NCI-H446 treated with DMSO at 0.1 percent for 48 hours (cell line): Measurements from ENCODE around the gene ACSF3.

Experiments used
- DNase-seq: peaks from one replicate; lab custom pipeline; 2025; lab: John Stamatoyannopoulos, UW

ACSF3 gene

DNA sequence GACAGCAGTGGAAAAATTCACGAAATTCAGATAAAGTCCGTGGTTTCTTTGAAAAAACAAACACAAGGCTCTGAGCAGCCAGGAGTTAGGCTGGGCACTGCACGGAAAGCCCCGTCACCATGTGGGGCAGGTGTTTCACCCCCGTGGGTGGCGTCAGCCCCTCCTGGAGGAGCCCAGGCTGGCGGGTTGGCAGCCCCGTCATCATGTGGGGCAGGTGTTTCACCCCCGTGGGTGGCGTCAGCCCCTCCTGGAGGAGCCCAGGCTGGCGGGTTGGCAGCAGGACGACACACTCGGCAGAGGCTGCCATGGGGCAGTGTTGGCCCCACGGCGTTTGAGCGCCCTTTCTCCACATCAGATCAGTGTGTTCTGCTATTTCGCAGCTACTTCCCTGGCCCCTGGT lies 38.1 kb downstream of the ACSF3 start:
- no peak for DNase-seq

- no peak for DNase-seq
These were observed 38.7 kb downstream of the ACSF3 start for GRCh38 chr16:89132194-89133005.

GRCh38 chr16:89133457-89134127 lies 39.9 kb downstream of the ACSF3 start:
- DNase-seq, result no peak

- no peak for DNase-seq
These were observed 40.6 kb downstream of the ACSF3 start for GRCh38 chr16:89134269-89134668.

- no peak for DNase-seq
These were observed 41.5 kb downstream of the ACSF3 start for GRCh38 chr16:89135166-89135565.

DNA sequence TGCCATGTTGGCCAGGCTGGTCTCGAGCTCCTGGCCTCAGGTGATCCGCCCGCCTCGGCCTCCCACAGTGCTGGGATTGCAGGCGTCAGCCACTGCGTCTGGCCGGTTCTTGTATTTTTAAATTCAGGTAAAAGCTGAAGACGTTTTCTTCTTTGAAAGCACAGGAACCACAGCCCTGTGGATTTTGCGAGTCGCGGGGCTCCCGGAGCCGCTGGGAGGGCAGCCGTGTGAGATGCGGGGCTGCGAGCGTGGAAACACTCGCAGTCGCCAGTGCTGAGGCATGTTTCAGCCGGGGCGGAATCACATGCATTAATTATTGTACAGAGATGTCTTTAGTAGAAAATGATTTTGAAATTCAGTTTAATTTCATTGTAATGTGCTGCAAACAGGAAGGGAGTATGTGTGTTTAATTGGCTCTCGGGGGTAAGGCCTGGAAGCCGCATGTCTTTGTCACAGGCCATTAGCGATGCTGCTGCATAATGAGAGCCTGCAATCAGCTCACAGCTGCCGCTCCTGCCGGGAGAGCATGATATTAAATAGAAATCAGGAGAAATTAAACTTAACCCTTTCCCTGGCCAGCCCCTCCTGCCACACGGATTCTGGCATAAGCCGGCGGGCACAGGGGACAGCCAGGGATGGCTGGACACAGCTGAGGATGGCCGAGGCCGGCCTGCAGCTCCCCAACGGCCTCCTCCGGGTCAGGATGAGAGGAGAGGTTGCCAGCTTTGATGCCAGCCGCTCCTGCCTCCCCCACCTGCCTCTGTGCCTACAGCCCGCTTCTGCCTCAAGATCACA lies 42.5 kb downstream of the ACSF3 start:
- no peak for DNase-seq

- no peak for DNase-seq
These were observed 43.3 kb downstream of the ACSF3 start for GRCh38 chr16:89136931-89137330.

DNA sequence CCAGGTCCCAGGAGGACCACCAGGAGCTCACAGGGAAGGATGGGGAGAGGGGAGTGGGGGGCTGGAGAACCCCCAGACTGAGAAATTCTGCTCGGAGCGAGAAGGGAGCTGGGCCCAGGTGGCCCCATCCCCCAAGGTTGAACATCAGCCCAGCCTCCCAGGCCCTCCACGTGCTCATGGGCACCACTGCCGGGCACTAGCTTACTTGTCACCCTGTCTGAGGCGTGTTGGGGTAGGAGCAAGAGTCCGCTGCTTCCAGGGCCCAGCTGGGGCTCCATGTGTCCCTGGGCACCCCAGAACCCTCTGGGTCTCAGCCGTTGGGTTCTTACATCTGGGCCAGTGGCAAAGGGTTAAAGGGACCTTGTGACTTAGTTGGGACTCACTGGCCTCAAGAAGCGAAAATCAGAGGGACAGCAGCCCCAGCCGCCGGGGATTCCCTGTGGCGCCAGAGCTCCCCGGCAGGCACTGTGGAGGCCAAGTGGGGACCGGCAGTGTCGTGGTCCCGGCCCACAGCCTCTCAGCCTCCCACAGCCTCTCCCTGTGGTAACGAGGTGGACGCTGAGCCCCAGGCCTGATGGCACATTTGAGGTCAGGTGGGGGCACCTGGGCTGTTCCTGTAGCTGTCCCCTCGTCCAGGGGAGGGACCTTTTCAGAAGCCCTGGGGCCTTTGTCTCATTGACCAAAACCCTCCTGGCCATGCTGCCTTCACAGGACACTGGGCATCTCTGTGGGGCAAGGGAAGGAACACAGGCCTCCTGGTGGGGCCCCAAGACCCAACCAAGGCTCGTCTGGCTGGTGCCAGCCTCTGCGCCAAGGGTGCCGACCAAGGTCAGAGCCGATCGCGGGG lies 44.2 kb downstream of the ACSF3 start:
- no peak for DNase-seq

- no peak for DNase-seq
These were observed 44.8 kb downstream of the ACSF3 start for GRCh38 chr16:89138513-89138795.

DNA sequence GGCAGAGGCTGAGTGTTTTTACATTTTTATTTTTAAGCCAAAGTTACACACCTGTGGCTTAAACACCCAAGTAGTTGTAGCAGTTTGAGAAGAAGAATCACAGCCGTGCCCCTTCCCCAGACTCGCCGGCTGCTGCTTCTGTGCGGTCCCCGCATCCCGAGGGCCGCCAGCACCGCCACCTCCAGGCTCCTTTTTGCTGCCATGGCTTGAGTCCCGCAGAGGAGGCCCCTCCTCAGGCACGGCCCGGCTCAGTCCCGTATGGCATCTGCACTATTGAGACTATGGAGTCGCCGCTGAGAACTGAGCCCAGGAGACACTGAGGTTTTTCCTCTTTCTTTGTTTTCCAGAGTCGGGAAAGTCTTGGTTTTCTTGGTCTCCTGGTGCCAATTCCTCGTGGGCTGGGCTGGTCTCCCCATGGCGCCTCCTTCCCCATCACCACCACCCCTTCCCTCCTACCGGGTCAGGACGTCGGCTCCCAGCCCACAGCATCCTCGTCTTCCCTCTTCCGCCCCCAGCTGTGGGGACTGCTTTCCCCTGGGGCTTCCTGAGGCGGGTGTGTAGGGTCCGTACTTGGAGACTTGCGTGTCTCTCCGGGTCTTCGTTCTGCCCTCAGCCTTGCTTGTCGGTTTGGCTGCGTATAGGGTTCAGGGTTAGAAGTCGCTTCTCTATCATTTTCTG lies 45.3 kb downstream of the ACSF3 start:
- no peak for DNase-seq

GRCh38 chr16:89139907-89140361 lies 46.3 kb downstream of the ACSF3 start:
- DNase-seq, result no peak

GRCh38 chr16:89140401-89140800 lies 46.7 kb downstream of the ACSF3 start:
- DNase-seq, result no peak

DNA sequence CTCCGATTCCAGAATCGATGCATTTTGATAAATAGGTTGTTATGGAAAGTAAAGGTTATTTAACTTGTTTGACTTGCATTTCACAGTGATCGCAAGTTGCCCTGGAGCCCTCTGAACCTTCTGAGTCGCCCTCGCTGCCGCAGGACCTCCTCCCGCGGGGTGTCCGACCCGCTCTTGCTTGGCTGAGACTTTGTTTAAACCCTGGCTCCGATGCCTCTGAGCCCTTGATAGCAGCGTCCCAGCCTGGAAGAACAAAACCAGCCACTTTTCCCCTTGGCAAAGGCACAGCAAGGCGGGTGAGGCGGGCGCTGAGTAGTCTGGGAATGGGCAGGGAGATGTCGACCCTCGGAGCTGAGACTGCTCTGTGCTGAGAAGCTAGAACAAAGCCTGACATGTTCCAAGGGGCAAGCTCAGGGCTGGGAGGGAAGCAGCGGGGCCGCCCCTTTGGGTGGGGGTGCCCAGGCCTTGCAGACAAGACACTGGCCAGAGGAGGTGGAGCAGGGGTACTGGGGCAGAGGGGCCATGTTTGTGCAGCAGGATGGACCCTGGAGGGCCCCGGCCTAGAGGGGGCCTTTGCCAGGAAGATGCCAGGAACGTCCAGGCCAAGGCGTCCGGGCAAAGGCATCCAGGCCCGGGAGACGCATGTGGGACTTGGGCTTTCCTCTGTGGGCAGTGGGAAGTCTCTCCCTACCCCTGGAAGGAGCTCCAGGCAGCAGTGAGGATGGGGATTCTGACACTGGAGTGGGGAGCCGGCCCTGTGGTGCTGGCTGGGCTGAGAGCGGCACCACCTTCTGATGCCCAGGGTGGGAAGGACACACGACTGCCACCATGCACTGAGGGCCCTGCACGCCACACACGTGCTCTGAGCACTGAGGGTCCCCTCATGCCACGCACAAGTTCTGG lies 47.6 kb downstream of the ACSF3 start:
- DNase-seq, result no peak

GRCh38 chr16:89141884-89142267 lies 48.2 kb downstream of the ACSF3 start:
- no peak for DNase-seq

GRCh38 chr16:89142474-89143195 lies 49.0 kb downstream of the ACSF3 start:
- DNase-seq, result no peak

GRCh38 chr16:89143201-89143741 lies 49.6 kb downstream of the ACSF3 start:
- no peak for DNase-seq

- no peak for DNase-seq
These were observed 50.4 kb downstream of the ACSF3 start for GRCh38 chr16:89143911-89144675.

GRCh38 chr16:89144681-89145080 lies 51.0 kb downstream of the ACSF3 start:
- DNase-seq, result no peak
